Smooth muscle cell (in vitro differentiated cells): ENCODE measurements around the gene CEACAM16. TPM values are rescaled to one million over a fixed set of nuclear protein-coding genes. Genes with fewer than 3 reads are reported as not detected.

Experiments used
- DNase-seq: peaks from one replicate; lab custom pipeline; 2025; ENCODE audit not compliant: unreplicated experiment; lab: John Stamatoyannopoulos, UW
- H2AFZ ChIP-seq: fragments of 200-600 bp; sonication (generic); 2 replicates; pipeline ENCODE4 v1.6.0; 2016; ENCODE audit warnings: antibody characterized with exemption, low read depth, mild to moderate bottlenecking
- H3F3A ChIP-seq: fragments of 200-600 bp; sonication (generic); 2 replicates; pipeline ENCODE4 v1.6.0; 2017; ENCODE audit warnings: antibody characterized with exemption, low read depth
- H3K27ac ChIP-seq: fragments of 200-600 bp; sonication (generic); 2 replicates; pipeline ENCODE4 v1.5.1; 2016; ENCODE audit warnings: low read depth, mild to moderate bottlenecking
- H3K27me3 ChIP-seq: fragments of 200-600 bp; sonication (generic); 2 replicates; pipeline ENCODE4 v1.6.1; 2016; ENCODE audit warnings: low read depth, mild to moderate bottlenecking
- H3K36me3 ChIP-seq: fragments of 200-600 bp; sonication (generic); 2 replicates; pipeline ENCODE4 v1.5.1; 2016; ENCODE audit warnings: low read depth
- H3K4me1 ChIP-seq: fragments of 200-600 bp; sonication (generic); 2 replicates; pipeline ENCODE4 v1.5.1; 2016; ENCODE audit warnings: low read depth
- H3K4me2 ChIP-seq: fragments of 200-600 bp; sonication (generic); 2 replicates; pipeline ENCODE4 v1.6.0; 2016; ENCODE audit warnings: mild to moderate bottlenecking
- H3K4me3 ChIP-seq: fragments of 200-600 bp; sonication (generic); 2 replicates; pipeline ENCODE4 v1.5.1; 2016; ENCODE audit warnings: mild to moderate bottlenecking
- H3K79me2 ChIP-seq: fragments of 200-600 bp; sonication (generic); 2 replicates; pipeline ENCODE4 v1.6.0; 2016; ENCODE audit warnings: low read depth, mild to moderate bottlenecking
- H3K9ac ChIP-seq: fragments of 200-600 bp; sonication (generic); 2 replicates; pipeline ENCODE4 v1.6.0; 2016; ENCODE audit warnings: low read depth
- H3K9me3 ChIP-seq: fragments of 200-600 bp; sonication (generic); replicated peaks from 2 replicates; pipeline ENCODE4 v1.5.1; 2016; ENCODE audit warnings: low read depth
- H4K20me1 ChIP-seq: fragments of 200-600 bp; sonication (generic); 2 replicates; pipeline ENCODE4 v1.6.0; 2016; ENCODE audit warnings: low read depth
- WGBS: methylation state at CpG from one replicate; pipeline ENCODE4 v1.1.7; 2016; ENCODE audit warnings: low lambda C conversion rate; 5-methylcytosine and 5-hydroxymethylcytosine counted together
- polyA plus RNA-seq: library from polyadenylated mRNA; unstranded; fragments of >200 nt; fragmentation: Nextera tagmentation; extraction: Ambion mirVana; gene quantifications from 2 replicates; pipeline ENCODE4 v1.2.1, GENCODE V29; 2016
- total RNA-seq: library from RNA; depleted of rRNA; stranded (reverse); fragments of >200 nt; gene quantifications from 2 replicates; pipeline ENCODE4 v1.2.3, GENCODE V29; 2014
- TF ChIP-seq, protein P1 (sequence below): fragments of 200-600 bp; sonication (generic); IDR thresholded peaks from 2 replicates; pipeline ENCODE4 v1.5.1; 2017; ENCODE audit warnings: borderline replicate concordance, mild to moderate bottlenecking, antibody characterized with exemption; ENCODE audit not compliant: insufficient read depth, poor library complexity, severe bottlenecking

CEACAM16 gene
- total and polyA plus RNA-seq, 2 experiments from 2014 or later, result not detected

DNA sequence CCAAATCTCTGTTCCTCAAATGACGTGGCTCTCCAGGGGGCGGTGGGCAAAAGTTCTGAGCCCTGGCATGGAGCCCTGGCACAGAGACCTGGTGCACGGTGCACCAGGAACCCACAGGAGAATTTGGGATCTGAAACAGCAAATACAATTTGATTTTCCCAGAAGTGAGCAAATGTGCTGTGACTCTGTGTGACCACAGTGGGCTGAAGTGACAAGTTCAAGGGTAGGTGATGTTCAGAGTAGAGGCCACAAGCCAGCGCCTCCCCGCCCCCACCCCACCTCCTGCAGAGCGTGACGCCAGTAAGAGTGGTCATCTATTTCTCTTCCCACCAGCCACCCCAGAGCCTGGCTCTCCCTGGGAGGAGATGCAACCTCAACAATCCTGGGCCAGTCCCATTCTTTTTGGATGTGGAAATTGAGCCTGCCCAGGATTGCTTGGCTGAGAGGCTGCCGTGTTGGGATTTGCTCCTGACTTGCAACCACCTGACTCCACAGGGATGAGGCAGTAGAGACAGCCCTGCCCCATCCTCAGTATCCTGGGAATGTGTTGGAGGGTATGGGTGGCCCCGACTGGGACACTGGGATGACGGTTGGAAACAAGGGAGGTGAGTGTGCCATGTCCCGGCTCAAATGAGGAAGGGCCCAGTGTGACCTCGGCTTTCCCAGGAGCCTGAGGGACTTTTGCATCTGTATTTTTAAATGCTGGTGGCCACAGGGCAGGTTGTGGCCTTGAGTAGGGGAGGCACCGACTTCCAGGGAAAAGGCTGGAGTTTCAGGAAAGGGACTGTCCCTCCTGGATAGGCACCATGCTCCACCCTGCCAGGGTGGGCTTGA, 38.5 kb downstream of the CEACAM16 start:
- no peak overlapping the region for H3K9ac ChIP-seq
- no peak overlapping the region for H3K4me3 ChIP-seq
- no peak overlapping the region for H3K4me2 ChIP-seq
- TF ChIP-seq, protein P1, sequence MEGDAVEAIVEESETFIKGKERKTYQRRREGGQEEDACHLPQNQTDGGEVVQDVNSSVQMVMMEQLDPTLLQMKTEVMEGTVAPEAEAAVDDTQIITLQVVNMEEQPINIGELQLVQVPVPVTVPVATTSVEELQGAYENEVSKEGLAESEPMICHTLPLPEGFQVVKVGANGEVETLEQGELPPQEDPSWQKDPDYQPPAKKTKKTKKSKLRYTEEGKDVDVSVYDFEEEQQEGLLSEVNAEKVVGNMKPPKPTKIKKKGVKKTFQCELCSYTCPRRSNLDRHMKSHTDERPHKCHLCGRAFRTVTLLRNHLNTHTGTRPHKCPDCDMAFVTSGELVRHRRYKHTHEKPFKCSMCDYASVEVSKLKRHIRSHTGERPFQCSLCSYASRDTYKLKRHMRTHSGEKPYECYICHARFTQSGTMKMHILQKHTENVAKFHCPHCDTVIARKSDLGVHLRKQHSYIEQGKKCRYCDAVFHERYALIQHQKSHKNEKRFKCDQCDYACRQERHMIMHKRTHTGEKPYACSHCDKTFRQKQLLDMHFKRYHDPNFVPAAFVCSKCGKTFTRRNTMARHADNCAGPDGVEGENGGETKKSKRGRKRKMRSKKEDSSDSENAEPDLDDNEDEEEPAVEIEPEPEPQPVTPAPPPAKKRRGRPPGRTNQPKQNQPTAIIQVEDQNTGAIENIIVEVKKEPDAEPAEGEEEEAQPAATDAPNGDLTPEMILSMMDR, result no peak
- no peaks in the 10 kb centered on the region for H4K20me1 ChIP-seq
- peaks cover 13% of the 10 kb centered on the region for H3F3A ChIP-seq
- H3K27me3 ChIP-seq, result no peaks in the 10 kb centered on the region
- H2AFZ ChIP-seq, result no peak overlapping the region
- WGBS, result 81% methylated on average over 11 of the region's 13 CpGs
- no peak for DNase-seq
- H3K79me2 ChIP-seq, result no peaks in the 10 kb centered on the region
- no peaks in the 10 kb centered on the region for H3K9me3 ChIP-seq
- peak overlapping the region; percentile 52 for H3K27ac ChIP-seq
- H3K4me1 ChIP-seq, result peaks cover 3% of the 10 kb centered on the region
- no peaks in the 10 kb centered on the region for H3K36me3 ChIP-seq

DNA sequence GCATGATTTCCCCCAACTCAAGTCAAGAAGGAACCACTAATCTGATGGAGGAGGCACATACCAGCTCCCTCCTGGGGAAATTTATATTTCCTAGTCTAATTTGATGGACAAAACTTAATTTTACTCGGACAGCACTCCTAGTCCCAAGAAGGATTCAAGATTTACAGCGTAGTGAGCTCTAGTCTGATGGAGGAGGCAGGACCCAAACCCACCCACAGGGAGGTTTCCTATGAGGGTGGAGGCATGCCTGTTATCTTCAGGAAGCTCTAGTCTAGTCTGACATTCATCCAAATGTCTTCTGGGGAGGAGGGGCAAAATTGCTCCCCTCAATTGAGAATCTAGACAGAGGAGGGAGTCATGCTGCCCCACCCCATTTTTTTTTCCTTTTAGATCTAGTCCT, 39.2 kb downstream of the CEACAM16 start:
- no peaks in the 10 kb centered on the region for H4K20me1 ChIP-seq
- no peaks in the 10 kb centered on the region for H3K79me2 ChIP-seq
- peaks cover 3% of the 10 kb centered on the region for H3K4me1 ChIP-seq
- H3F3A ChIP-seq, result peaks cover 18% of the 10 kb centered on the region
- no peak overlapping the region for H3K4me2 ChIP-seq
- H3K9ac ChIP-seq, result no peak overlapping the region
- H3K27me3 ChIP-seq, result no peaks in the 10 kb centered on the region
- 94% methylated on average over 2 of the region's 2 CpGs for WGBS
- TF ChIP-seq, protein P1, result no peak
- no peak overlapping the region for H3K4me3 ChIP-seq
- no peak overlapping the region for H3K27ac ChIP-seq
- H2AFZ ChIP-seq, result no peak overlapping the region
- DNase-seq, result no peak
- no peaks in the 10 kb centered on the region for H3K9me3 ChIP-seq
- no peaks in the 10 kb centered on the region for H3K36me3 ChIP-seq

DNA sequence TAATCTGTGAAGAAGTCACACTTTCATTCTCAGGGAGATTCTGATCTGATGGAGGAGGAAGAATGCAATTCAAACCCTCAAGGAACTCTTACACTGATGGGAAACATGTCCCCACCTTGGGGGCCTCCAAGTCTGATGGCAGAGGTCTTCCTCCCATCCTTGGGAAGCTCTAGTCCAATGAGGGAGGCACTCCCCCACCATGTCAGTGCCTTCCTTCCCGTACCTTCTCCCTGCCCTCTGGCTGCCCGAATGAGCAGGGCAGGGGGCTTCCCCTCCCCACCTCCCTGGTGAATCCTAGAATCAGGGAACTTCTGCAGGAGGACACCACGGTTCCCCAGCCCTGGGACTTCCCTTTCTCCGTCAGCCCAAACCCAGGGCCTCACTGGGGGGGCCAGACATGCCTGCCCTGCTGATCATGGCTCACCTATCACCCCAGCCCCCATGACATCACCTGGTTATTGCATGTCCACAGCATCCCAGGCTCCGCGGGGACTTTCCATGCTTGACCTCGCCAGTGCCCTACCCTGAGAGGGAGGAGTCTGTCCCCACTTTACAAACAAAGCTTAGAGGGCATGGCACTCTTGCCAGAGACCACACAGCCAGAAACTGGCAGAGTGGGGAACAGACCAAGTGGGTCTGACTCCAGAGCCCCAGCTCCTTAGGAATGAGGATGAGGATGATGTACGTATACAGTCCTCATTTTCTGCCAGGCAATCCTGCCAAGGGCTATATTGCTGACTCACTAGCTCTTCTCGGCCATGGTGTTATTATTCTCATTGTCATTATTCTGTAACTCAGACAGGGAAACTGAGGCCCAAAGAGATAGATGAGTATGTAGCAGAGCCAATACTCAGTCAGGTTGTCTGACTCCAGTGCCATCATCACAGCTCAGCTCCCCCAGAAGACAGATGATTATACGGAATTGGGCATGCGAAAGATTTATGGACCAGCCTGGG, 39.9 kb downstream of the CEACAM16 start:
- H3K27ac ChIP-seq, result no peak overlapping the region
- H4K20me1 ChIP-seq, result no peaks in the 10 kb centered on the region
- H3K27me3 ChIP-seq, result no peaks in the 10 kb centered on the region
- no peaks in the 10 kb centered on the region for H3K36me3 ChIP-seq
- no peak overlapping the region for H3K9ac ChIP-seq
- TF ChIP-seq, protein P1, result no peak
- H3K79me2 ChIP-seq, result no peaks in the 10 kb centered on the region
- peaks cover 3% of the 10 kb centered on the region for H3K4me1 ChIP-seq
- H3K4me3 ChIP-seq, result no peak overlapping the region
- H2AFZ ChIP-seq, result no peak overlapping the region
- H3F3A ChIP-seq, result peaks cover 25% of the 10 kb centered on the region
- 81% methylated on average over 11 of the region's 11 CpGs for WGBS
- no peak overlapping the region for H3K4me2 ChIP-seq
- no peak for DNase-seq
- H3K9me3 ChIP-seq, result no peaks in the 10 kb centered on the region
